Measurements from ENCODE around the gene SPCS1.
A peak's percentile ranks its signal among the peaks of the same experiment; 100 is the strongest.
"Not testable (repeated sequence)": the region's sequence is repeated elsewhere in the genome, so short reads cannot be mapped to it uniquely, and the experiment has no call there.

Gene SPCS1

DNA sequence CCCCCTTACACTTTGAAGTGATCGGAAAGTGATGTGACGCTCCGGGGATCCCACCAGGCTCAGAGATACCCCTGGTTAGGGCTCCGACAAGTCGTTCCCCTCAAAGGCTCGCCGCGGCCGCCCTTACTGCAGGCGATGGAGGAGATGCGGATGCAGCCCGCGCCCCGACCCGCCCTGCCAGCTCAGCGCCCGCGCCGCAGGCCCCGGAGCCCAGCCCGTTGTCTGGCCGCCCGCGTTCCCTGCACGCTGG, 543 bp upstream of the SPCS1 start:
- H3K36me3 Mint-ChIP-seq (ENCODE audit: low read depth), result peaks cover 27% of the 10 kb centered on the region
- H3K27me3 Mint-ChIP-seq, result no peaks in the 10 kb centered on the region
- peaks cover 22% of the 10 kb centered on the region for H3K4me1 Mint-ChIP-seq (ENCODE audit: low read depth)
- H3K27ac Mint-ChIP-seq, result peak overlapping the region; percentile 97
- peak overlapping the region; percentile 98 for H3K4me3 Mint-ChIP-seq
- no peaks in the 10 kb centered on the region for H3K9me3 Mint-ChIP-seq
- intact Hi-C loops (cut with micrococcal nuclease), result no loop called here

DNA sequence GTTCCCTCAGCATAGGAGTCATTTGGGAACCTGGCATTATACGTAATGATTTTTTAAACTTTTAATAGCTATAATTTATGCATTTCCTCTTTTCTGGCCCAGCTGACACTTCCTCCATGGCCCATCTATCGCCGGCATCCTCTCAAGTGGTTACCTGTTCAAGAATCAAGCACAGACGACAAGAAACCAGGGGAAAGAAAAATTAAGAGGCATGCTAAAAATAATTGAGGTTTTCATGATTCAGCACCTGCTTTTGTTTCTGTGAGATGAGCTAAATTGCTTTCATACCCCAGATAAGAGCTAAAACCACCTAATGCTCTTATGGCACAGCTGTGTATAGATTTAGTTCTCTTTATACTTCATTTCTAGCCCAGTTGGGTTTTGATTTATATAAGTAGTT, 1.7 kb downstream of the SPCS1 start:
- H3K27me3 Mint-ChIP-seq, result no peaks in the 10 kb centered on the region
- H3K27ac Mint-ChIP-seq, result peak overlapping the region; percentile 97
- H3K36me3 Mint-ChIP-seq (ENCODE audit: low read depth), result peaks cover 40% of the 10 kb centered on the region
- peak overlapping the region; percentile 53 for H3K4me3 Mint-ChIP-seq
- intact Hi-C loops (cut with micrococcal nuclease), result no loop called here
- no peaks in the 10 kb centered on the region for H3K9me3 Mint-ChIP-seq
- H3K4me1 Mint-ChIP-seq (ENCODE audit: low read depth), result peaks cover 25% of the 10 kb centered on the region

GRCh38 chr3:52710512-52710911, 4.6 kb downstream of the SPCS1 start:
- H3K36me3 Mint-ChIP-seq (ENCODE audit: low read depth), result peaks cover 44% of the 10 kb centered on the region
- H3K27ac Mint-ChIP-seq, result no peak overlapping the region
- H3K9me3 Mint-ChIP-seq, result no peaks in the 10 kb centered on the region
- peaks cover 26% of the 10 kb centered on the region for H3K4me1 Mint-ChIP-seq (ENCODE audit: low read depth)
- no peaks in the 10 kb centered on the region for H3K27me3 Mint-ChIP-seq
- H3K4me3 Mint-ChIP-seq, result no peak overlapping the region
- intact Hi-C loops (cut with micrococcal nuclease), result no loop called here

GRCh38 chr3:52712291-52713212, 6.6 kb downstream of the SPCS1 start:
- Mint-ChIP-seq H3K4me3 (no peak overlapping the region), H3K4me1 (ENCODE audit: low read depth) (peaks cover 28% of the 10 kb centered on the region), H3K36me3 (ENCODE audit: low read depth) (peaks cover 35% of the 10 kb centered on the region), H3K27ac (no peak overlapping the region), H3K9me3 (no peaks in the 10 kb centered on the region), H3K27me3 (no peaks in the 10 kb centered on the region)
- intact Hi-C loops (cut with micrococcal nuclease), result no loop called here

GRCh38 chr3:52714335-52715302, 8.7 kb downstream of the SPCS1 start:
- no peak overlapping the region for H3K27ac Mint-ChIP-seq
- H3K36me3 Mint-ChIP-seq (ENCODE audit: low read depth), result peaks cover 37% of the 10 kb centered on the region
- H3K9me3 Mint-ChIP-seq, result peaks cover 3% of the 10 kb centered on the region
- peaks cover 27% of the 10 kb centered on the region for H3K4me1 Mint-ChIP-seq (ENCODE audit: low read depth)
- intact Hi-C loops (cut with micrococcal nuclease), result no loop called here
- H3K27me3 Mint-ChIP-seq, result no peaks in the 10 kb centered on the region
- no peak overlapping the region for H3K4me3 Mint-ChIP-seq

DNA sequence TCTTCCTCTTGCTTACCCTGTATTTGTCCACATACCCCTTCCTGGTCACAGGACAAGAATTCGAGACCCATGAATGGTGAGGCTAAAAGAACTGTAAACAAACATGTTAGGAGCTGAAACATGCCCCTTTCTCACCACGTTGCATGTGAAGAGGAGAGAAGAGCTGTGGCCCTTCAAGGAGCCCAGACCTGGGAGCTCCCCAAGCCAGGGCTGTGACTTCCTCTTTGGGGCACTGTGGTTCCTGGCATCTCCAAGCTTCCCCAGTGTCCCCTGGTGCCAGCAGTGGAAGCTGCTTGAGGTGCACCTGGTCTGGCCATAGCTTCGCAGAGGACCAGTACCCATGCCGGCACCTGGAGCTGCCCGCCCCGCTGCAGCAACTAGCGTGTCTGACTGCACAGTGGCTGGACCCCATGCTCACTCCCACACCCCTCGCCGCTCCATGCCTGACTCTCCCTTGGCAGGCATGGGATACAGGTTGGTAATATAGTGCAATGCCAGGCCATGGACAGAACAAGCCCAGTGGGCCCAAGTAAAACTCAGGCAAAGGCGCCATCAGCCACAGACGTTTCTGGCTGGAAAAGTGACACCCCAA, 9.9 kb downstream of the SPCS1 start:
- H3K4me3 Mint-ChIP-seq, result no peak overlapping the region
- intact Hi-C loops (cut with micrococcal nuclease), result no loop called here
- peaks cover 8% of the 10 kb centered on the region for H3K9me3 Mint-ChIP-seq
- H3K27ac Mint-ChIP-seq, result peak overlapping the region; percentile 53
- H3K36me3 Mint-ChIP-seq (ENCODE audit: low read depth), result peaks cover 32% of the 10 kb centered on the region
- H3K4me1 Mint-ChIP-seq (ENCODE audit: low read depth), result peaks cover 31% of the 10 kb centered on the region
- H3K27me3 Mint-ChIP-seq, result no peaks in the 10 kb centered on the region

DNA sequence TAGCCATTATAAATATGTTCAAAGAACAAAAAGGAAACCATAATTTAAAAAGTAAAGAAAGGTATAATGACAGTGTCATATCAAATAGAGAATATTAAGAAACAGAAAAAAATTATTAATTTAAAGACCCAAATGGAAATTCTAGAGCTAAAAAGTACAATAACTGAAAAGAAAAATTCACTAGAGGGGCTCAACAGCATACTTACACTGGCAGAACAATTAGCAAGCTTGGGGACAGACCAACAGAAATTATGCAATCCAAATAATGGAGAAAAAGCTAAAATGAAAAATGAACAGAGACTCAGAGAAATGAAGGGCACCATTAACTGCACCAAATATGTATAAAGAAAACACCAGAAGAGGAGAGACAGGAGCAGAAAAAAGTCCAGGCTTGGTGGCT, 13.7 kb downstream of the SPCS1 start:
- intact Hi-C loops (cut with micrococcal nuclease), result no loop called here
- peaks cover 49% of the 10 kb centered on the region for H3K4me1 Mint-ChIP-seq (ENCODE audit: low read depth)

DNA sequence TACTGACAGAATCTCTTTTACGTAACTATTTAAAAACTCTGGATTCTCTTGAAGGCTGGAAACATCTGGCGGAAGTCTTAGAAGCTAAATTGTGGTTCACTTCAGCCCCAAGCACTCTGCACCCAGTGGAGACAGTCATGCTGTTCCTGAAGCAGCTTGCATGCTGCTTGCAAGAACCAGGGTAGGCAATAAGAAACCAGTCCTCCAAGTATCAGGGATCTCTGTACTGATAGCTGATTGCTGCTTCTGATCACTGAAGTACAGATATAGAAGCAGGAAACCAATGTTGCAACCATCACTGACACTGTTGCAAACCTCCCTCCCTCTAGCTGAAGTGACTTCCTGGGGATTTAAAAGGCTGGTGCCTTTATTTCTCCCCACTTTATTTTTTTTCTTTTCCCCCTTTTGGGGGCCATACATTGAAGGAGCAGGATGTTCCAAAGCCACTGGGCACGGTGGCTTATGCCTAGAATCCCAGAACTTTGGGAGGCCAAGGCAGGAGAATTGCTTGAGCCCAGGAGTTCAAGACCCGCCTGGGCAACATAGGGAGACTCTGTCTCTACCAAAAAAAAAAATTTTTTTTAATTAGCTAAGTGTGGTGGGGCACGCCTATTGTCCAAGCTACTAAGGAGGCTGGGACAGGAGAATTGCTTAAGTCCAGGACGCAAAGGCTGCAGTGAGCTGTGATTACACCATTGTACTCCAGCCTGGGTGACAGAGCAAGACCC, 15.3 kb downstream of the SPCS1 start:
- Mint-ChIP-seq H3K27ac (peak overlapping the region; percentile 22), H3K9me3 (peaks cover 8% of the 10 kb centered on the region), H3K36me3 (ENCODE audit: low read depth) (peaks cover 38% of the 10 kb centered on the region), H3K27me3 (no peaks in the 10 kb centered on the region), H3K4me1 (ENCODE audit: low read depth) (peaks cover 40% of the 10 kb centered on the region), H3K4me3 (no peak overlapping the region)
- intact Hi-C loops (cut with micrococcal nuclease), result no loop called here

More for the DNA sequence above, 13.7 kb downstream of the SPCS1 start:
- peaks cover 38% of the 10 kb centered on the region for H3K36me3 Mint-ChIP-seq (ENCODE audit: low read depth)
- H3K4me3 Mint-ChIP-seq, result no peak overlapping the region
- peaks cover 8% of the 10 kb centered on the region for H3K9me3 Mint-ChIP-seq
- H3K27ac Mint-ChIP-seq, result peak overlapping the region; percentile 22
- no peaks in the 10 kb centered on the region for H3K27me3 Mint-ChIP-seq

GRCh38 chr3:52721730-52722008, 15.8 kb downstream of the SPCS1 start:
- peaks cover 8% of the 10 kb centered on the region for H3K9me3 Mint-ChIP-seq
- no peaks in the 10 kb centered on the region for H3K27me3 Mint-ChIP-seq
- no peak overlapping the region for H3K4me3 Mint-ChIP-seq
- intact Hi-C loops (cut with micrococcal nuclease), result no loop called here
- H3K4me1 Mint-ChIP-seq (ENCODE audit: low read depth), result peaks cover 40% of the 10 kb centered on the region
- H3K27ac Mint-ChIP-seq, result peak overlapping the region; percentile 14
- peaks cover 38% of the 10 kb centered on the region for H3K36me3 Mint-ChIP-seq (ENCODE audit: low read depth)

DNA sequence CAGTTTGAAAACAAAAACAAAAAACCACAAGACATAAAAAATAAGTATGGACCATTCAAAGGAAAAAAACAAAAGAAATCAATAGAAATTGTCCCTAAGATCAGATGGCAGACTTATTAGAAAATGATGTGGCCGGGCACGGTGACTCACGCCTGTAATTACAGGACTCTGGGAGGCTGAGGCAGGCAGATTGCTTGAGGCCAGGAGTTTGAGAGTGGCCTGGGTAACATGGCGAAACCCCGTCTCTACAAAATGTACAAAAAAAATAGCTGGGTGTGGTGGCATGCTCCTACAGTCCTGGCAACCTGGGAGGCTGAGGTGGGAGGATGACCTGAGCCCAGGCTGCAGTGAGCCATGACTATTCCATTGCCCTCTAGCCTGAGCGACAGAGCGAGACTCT, 16.6 kb downstream of the SPCS1 start:
- no peaks in the 10 kb centered on the region for H3K27me3 Mint-ChIP-seq
- H3K27ac Mint-ChIP-seq, result peak overlapping the region; percentile 14
- peaks cover 45% of the 10 kb centered on the region for H3K36me3 Mint-ChIP-seq (ENCODE audit: low read depth)
- H3K4me1 Mint-ChIP-seq (ENCODE audit: low read depth), result peaks cover 40% of the 10 kb centered on the region
- H3K4me3 Mint-ChIP-seq, result no peak overlapping the region
- intact Hi-C loops (cut with micrococcal nuclease), result no loop called here
- peaks cover 8% of the 10 kb centered on the region for H3K9me3 Mint-ChIP-seq

DNA sequence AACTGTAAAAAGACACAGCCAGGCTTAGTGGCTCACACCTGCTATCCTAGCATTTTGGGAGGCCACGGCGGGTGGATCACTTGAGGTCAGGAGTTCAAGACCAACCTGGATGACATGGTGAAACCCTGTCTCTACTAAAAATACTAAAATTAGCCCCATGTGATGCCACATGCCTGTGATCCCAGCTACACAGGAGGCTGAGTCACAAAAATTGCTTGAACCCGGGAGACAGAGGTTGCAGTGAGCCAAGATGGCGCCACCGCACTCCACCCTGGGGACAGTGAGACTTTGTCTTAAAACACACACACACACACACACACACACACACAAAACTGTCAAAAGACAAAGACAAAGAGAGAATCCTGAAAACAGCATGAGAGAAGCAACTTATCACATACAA, 18.0 kb downstream of the SPCS1 start:
- Mint-ChIP-seq H3K27me3 (no peaks in the 10 kb centered on the region), H3K27ac (no peak overlapping the region), H3K9me3 (peaks cover 18% of the 10 kb centered on the region), H3K4me3 (no peak overlapping the region), H3K36me3 (ENCODE audit: low read depth) (peaks cover 54% of the 10 kb centered on the region), H3K4me1 (ENCODE audit: low read depth) (peaks cover 40% of the 10 kb centered on the region)
- intact Hi-C loops (cut with micrococcal nuclease), result no loop called here

- Mint-ChIP-seq H3K27ac (no peak overlapping the region), H3K4me3 (no peak overlapping the region), H3K27me3 (no peaks in the 10 kb centered on the region), H3K9me3 (peaks cover 20% of the 10 kb centered on the region), H3K4me1 (ENCODE audit: low read depth) (peaks cover 39% of the 10 kb centered on the region), H3K36me3 (ENCODE audit: low read depth) (peaks cover 54% of the 10 kb centered on the region)
- intact Hi-C loops (cut with micrococcal nuclease), result no loop called here
These were observed 18.6 kb downstream of the SPCS1 start for GRCh38 chr3:52724511-52724910.

DNA sequence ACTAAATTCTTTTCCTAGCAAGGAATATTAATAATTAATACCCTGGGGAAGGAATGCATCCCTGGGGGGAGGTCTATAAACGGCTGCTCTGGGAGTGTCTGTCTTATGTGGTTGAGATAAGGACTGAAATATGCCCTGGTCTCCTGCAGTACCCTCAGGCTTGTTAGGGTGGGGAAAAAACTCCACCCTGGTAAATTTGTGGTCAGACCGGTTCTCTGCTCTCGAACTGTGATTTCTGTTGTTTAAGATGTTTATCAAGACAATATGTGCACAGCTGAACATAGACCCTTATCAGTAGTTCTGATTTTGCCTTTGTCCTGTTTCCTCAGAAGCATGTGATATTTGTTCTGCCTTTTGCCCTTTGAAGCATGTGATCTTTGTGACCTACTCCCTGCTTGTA, 22.8 kb downstream of the SPCS1 start:
- H3K27me3 Mint-ChIP-seq; H3K27ac Mint-ChIP-seq; intact Hi-C loops (cut with micrococcal nuclease); H3K4me1 Mint-ChIP-seq (ENCODE audit: low read depth); H3K4me3 Mint-ChIP-seq: not testable (repeated sequence)
- Mint-ChIP-seq H3K36me3 (ENCODE audit: low read depth) (peaks cover 76% of the 10 kb centered on the region), H3K9me3 (peaks cover 47% of the 10 kb centered on the region)
